ENCODE measurements around the gene TGFBR3. TPM values are rescaled to one million over a fixed set of nuclear protein-coding genes. Genes with fewer than 3 reads are reported as not detected.

The TGFBR3 gene
- total RNA-seq, 1 experiment from 2014 or later: 2.4 TPM

- Histone ChIP-seq H3K4me1 (ENCODE audit: insufficient read depth, low read length) (no peaks in the 10 kb centered on the region), H3K9me3 (ENCODE audit: control insufficient read depth, low read depth, low read length) (no peaks in the 10 kb centered on the region), H2AFZ (ENCODE audit: low read length) (no peak overlapping the region), H4K20me1 (ENCODE audit: control insufficient read depth, insufficient read depth, insufficient read length) (no peaks in the 10 kb centered on the region), H3T11ph (ENCODE audit: low read length) (no peak overlapping the region), H3K9ac (ENCODE audit: extremely low read depth, insufficient read length, low read length) (no peak overlapping the region), H3K23me2 (ENCODE audit: insufficient read length, low read depth, low read length, poor library complexity, severe bottlenecking) (no peaks in the 10 kb centered on the region), H2BK12ac (ENCODE audit: insufficient read length, low read depth, low read length) (no peak overlapping the region), H3K79me2 (ENCODE audit: insufficient read depth, low read length) (no peaks in the 10 kb centered on the region), H3K56ac (ENCODE audit: insufficient read length, low read depth, low read length) (no peak overlapping the region), H3K18ac (ENCODE audit: insufficient read length, low read depth, low read length) (no peak overlapping the region), H4K5ac (ENCODE audit: insufficient read length, low read depth, low read length) (no peak overlapping the region), H2BK120ac (ENCODE audit: low read depth, low read length, poor library complexity, severe bottlenecking) (no peak overlapping the region), H3K27me3 (ENCODE audit: insufficient read depth, low read length) (no peaks in the 10 kb centered on the region), H2BK15ac (ENCODE audit: low read depth, low read length) (no peak overlapping the region), H3K14ac (ENCODE audit: insufficient read depth, low read length) (no peak overlapping the region), H3K79me1 (ENCODE audit: insufficient read depth, low read depth, low read length, poor library complexity, severe bottlenecking) (no peaks in the 10 kb centered on the region), H2AK5ac (ENCODE audit: insufficient read length, low read length) (no peak overlapping the region), H3K23ac (ENCODE audit: insufficient read length, low read depth, low read length) (no peak overlapping the region), H3K4me2 (ENCODE audit: insufficient read depth, insufficient read length, low read length) (no peak overlapping the region), H3K27ac (ENCODE audit: insufficient read length, low read depth, low read length) (no peak overlapping the region), H2BK20ac (ENCODE audit: low read depth, low read length, poor library complexity, severe bottlenecking) (no peak overlapping the region), H2BK5ac (ENCODE audit: insufficient read length, low read length) (no peak overlapping the region), H4K8ac (replicated peaks; ENCODE audit: insufficient read length, low read depth, low read length) (no peak overlapping the region), H3K4ac (ENCODE audit: low read depth, low read length) (no peak overlapping the region), H4K91ac (ENCODE audit: insufficient read length, low read depth, low read length) (no peak overlapping the region)
- H3K36me3 Mint-ChIP-seq (ENCODE audit: insufficient read depth in 1 of 3, low read depth in 3 of 3): no peaks in the 10 kb centered on the region
- no peak for TF ChIP-seq CTCF (conservative IDR thresholded peaks at IDR 0.05)
- H3K27me3 Mint-ChIP-seq (ENCODE audit: low read depth): no peaks in the 10 kb centered on the region; the same call in none of the 2 replicates
- DNase-seq: no peak
- H3K27ac Mint-ChIP-seq: no peak overlapping the region; a peak in 1 of 7 replicates
- peaks cover 0 to 7% of the 10 kb centered on the region in 2 experiments; a peak in 1 of 4 replicates for H3K4me1 Mint-ChIP-seq
- H3K9me3 Mint-ChIP-seq: no peaks in the 10 kb centered on the region
- no peak overlapping the region for H3K4me3 Mint-ChIP-seq
- no CpG with 5 or more reads among the region's 6 CpGs for WGBS (ENCODE audit: extremely low coverage, insufficient read length, low lambda C conversion rate)
These were observed 59.7 kb downstream of the TGFBR3 start for GRCh38 chr1:91826248-91826647.
